GM10847 (cell line): ENCODE results near the gene CLEC5A.

ENCODE experiments used
- POLR2A ChIP-seq: IDR thresholded peaks from 2 replicates; pipeline ENCODE4 v1.6.1; 2011; ENCODE audit not compliant: insufficient read length; ENCODE audit errors: extremely low read depth

The CLEC5A gene

DNA sequence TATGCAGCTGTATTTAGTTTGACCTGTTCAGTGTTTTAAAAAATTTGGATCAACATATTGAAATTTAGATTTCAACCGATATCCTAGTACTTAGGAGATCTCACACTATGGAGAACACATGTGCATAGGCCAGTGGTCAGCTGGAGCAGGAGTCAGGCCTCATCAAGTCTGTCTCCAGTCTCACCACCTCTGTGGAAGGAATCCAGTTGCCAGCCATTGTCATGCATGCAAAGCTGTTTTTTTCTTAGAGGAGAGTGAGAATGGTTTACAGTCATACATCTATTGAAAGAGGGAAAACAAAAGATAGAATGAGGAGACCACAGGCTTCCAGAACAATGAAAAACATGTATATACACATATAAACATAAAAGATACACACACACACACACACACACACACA, 7.6 kb upstream of the CLEC5A start:
- no peak for TF ChIP-seq POLR2A

DNA sequence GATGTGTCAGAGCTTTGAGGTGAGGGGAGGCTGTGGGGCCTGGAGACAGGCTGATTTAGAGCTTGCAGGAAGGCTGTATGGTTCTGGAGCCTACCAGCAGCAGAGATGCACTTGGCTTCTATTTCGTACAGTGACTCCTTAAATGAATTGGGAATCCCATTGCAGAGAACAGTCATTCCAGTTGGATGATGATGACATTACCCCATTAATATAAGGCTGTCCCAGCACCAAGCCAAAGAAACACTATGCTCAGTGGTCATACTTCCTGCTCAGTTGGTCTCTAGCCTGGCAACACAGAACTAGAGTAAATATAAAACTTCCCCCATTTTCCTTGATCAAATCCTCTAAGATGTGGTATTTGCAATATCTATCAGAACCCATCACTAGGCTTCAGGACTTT, 5.7 kb upstream of the CLEC5A start:
- TF ChIP-seq POLR2A, result no peak

DNA sequence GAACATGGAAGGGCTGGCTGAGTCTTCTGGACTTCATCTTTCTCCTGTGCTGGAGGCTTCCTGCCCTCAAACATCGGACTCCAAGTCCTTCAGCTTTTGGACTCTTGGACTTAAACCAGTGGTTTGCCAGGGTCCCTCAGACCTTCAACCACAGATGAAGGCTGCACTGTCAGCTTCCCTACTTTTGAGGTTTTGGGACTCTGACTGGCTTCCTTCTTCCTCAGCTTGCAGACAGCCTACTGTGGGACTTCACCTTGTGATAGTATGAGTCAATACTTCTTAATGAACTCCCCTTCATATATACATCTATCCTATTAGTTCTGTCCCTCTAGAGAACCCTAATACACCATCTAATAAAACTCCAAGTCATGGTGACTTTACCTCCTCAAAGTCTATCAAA, 4.0 kb upstream of the CLEC5A start:
- TF ChIP-seq POLR2A, result no peak

DNA sequence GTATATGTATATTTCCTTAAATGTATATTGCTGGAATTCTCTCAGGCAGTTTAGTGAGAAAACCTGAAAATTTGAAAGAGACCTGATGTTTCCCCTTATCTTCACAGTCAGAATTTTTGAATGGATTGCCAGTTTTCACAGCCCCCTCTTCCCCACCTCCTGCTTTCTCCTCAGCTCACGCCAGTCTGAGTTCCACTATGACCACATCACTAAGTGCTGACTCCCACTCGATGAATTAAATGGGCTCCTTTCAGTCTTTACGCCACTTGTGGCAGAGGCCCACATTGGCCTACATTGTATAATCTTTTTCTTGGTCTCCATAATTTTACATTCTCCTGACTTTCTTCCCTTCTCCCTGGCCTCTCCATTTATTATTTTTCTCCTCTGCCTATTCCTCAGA, 3.1 kb upstream of the CLEC5A start:
- no peak for TF ChIP-seq POLR2A

DNA sequence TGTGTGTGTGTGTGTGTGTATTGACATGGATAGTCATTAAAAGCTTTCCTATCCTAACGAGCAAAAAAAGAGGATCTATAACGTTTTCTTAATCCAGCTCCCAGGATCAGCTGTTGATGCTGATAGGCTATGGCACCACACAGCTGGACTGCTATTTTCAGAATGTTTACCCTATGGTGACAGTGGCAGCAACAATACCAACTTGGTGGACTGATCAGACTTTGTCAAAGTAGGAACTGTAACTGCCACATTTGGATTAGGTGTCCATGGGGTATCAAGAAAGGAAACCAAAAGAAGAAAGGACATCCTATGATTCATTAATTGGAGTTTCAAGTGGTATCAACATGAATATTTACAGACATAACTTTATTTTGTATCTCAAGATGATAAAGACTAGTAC, 2.7 kb upstream of the CLEC5A start:
- no peak for TF ChIP-seq POLR2A

DNA sequence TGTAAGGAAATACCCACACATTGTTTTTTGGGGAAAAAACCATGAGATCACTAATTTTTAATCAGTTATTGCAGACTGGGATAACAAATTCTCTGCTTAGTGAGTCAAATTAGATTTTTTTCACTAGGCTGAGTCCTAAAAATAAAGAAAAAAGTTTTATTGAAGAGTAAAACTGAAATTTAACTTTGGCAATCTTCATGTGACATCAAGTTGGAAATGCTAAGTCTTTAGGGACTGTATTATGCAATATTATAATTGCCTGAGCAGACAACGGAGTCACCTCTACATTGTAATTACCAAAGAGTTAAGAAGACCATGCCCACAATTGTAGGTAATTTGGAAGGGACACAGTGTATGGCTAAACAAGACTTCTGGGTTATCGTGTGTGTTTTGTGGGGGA, 2.2 kb upstream of the CLEC5A start:
- no peak for TF ChIP-seq POLR2A

DNA sequence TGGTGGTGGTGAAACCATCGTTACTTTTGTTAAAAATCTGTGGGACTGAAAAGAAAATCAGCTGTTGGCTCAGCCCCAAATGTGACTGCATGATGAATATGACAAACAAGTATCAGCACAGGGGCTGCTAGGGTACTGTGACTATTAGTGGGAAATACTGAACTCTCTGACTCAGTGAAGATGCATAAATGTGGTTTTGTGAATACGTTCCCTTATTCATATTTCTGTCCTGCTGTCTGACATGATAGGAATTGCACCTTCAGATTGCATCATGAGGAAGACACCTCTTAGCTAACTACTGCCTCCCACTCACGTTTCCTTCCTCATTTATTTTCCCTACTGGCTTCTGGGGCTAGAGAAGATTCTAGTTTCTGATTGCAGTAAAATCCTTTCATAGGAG, 1.4 kb downstream of the CLEC5A start:
- no peak for TF ChIP-seq POLR2A

DNA sequence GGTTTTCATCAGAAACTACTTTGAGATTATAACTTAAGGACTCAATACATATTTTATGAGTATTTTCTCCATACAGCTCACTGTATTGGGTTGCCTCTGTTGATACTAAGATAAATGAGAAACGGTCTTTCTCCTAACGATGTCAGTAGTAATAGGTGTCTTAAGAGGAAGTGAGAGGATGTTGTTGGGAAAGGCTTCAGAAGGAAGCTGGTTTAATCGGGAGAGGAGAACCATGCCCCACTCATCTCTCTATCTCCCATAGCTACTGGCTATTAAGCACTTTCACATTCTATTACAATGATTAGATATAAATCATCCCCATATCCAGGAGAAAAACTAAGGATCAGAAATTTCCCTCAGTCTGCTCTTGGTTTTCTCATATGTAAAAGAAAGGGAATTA, 2.0 kb downstream of the CLEC5A start:
- no peak for TF ChIP-seq POLR2A

DNA sequence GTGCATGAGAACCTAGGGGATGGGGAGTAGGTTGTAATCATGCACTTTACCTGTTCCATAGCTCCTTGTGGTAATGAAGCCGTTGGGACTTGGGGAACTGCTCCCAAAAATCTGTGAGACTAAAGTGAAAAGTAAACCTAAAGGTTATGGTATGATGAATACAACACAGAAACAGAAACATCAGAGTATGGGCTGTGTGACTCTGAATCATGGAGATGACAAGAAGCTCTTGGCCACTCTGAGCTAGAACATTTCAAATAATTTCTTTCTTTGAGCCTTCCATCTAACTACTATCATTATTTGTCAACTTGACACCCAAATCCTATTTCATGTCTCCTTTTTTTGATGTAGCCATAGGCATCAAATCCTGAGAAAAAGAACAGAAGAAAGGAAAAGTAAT, 2.9 kb downstream of the CLEC5A start:
- TF ChIP-seq POLR2A, result no peak

DNA sequence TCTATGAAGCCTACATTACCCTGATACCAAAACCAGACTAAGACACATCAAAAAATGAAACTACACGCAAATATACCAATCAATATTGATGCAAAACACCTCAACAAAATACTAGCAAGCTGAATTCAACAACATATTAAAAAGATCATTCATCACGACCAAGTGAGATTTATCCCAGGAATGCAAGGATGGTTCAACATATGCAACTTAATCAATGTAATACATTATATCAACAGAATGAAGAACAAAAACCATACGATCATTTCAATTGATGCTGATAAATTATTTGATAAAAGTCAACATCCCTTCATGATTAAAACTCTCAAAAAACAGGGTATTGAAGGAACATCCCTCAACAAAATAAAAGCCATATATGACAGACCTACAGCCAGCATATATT, 5.7 kb downstream of the CLEC5A start:
- TF ChIP-seq POLR2A, result no peak

DNA sequence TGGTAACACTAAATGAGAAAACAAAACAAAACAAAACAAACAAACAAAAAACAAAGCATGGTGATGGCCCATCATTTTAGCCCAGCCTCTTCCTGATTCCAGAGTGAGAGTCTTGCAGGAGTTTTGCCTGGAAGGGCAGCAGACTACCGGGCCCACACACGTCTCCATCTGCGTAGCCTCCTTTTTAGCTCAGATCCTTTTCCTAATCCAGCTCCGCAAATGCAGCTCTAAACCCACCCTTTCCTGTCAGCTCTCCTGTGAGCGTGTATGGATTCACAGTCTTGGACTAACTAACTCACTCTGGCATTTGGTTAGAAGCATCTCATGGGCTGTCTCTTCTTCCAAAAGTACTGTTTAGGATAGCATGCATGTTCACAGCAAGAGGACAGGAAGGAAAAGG, 16.6 kb downstream of the CLEC5A start:
- TF ChIP-seq POLR2A, result no peak

DNA sequence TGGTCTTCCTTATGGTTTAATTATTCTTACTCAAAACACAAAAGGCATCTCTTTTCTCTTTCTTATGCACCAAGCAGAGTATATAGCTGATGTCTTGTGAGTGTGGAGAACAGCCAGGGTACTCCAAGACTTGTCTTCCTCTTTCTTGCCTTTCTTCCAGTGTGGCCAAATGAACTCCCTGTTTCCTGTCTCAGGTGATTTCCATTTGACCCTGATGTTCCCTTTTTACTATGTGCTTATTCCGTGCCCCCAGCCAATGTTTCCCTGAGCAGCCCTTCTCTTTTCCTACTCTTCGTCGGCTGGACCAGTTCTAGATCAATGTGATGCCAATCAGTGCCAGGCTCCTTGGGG, 18.0 kb downstream of the CLEC5A start:
- no peak for TF ChIP-seq POLR2A

DNA sequence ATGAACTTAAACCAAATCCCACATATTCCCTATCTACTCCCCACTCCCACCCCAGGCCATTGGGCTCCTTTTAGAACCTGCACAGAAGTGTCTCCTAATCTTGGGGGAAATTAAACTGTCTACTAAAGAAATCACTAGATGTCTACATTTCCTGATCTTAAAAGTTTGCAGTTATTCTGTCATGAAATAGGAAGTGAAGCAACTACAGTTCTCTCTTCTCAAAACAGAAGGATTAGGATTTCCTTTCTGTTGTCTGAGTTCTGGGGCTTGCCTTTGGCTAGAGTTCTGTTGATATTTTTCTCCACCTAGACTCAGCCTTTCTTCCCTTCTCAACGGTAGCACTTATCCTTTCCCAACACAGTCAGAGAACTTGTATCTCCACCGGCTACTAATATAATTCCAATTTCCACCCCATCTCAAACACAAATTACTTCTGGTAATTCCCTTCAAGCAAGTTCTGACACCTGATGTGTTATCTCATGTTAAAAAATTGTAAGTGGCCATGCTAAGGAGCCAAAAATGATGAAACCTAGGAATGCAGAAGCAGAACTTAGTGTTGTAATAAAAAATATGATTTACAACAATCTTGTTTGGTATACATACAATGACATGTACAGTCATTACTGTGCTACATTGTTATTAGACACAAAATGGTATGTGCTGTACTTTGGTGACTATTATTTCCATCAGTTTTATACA, 18.5 kb downstream of the CLEC5A start:
- TF ChIP-seq POLR2A, result no peak

DNA sequence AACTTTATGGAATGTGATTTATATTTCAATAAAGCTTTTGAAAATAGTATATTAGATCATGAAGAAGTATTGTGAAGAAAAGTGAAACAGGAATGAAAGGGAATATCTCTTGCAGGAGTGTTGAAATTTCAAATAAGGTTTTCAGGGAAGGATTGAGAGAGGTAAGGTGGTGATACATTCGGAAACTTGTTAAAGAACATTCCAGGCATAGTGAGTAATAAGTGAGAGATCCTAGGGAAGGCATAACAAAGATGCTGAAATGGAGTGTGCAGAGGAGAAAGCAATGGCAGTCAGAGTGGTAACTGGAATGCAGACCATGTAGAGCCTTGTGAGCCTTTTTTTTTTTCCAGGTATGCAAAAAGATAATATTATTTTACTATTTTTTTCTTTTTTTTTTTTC, 26.5 kb downstream of the CLEC5A start:
- TF ChIP-seq POLR2A, result no peak

DNA sequence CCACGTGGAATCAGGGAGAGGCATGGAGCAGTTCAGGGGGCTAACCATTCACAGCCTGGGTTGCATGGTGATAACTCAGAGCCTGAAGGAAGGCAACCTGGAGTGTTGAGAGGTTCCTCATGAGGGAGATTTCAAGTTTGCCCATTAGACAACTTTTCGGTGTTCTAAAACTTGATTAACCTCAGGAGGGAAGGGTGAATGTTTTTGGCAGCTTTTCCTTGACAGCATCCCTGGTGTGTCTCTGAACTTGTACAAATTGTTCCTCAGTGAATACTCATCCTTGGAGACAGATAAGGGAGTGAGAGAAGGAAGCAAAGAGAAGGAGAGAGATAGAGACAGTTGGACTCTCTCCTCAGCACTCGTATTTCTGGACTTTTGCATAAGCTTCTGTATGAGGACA, 30.7 kb downstream of the CLEC5A start, which contains the start of gene OR9A4:
Gene OR9A4, plus strand, starts transcription at position 301 of the 400 bp plus-strand sequence. CDS start 2,477 bp downstream, outside the sequence.
- TF ChIP-seq POLR2A, result no peak

DNA sequence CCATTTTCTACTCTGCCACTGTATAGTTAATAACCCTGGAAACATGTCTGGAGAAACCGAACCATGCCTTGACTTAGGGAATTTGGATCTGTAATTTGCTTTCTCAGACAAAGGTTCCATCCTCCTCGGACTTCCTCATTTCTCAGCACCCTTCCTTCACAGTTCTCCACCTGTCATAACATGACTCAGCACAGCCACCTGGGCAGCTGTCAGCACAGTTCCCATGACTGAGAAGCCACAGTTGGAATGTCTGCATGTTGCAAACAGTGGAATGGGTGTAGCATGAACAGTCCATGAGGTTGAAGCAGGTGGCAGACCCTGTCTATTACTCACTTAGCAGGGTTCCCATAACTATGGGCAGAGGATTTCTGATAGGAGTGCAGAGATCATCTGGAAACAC, 31.2 kb downstream of the CLEC5A start:
- TF ChIP-seq POLR2A, result no peak

DNA sequence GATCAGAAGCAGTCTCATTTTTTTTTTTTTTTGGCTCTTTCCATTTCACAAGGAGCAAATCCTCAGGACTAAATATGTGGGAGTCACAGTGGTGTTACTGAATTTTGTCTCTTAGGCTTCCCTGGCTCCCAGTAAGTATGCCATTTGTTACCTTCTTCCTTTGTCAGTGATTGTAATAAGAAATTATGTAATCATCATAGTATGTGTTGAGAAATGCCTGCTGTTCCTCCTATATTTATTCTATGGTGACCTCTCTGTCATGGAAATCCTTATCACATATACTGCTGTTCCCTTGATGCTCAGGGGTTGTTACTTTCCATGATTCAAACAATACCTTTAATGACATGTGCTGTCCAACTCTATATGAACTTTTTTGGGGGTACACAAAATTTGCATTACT, 35.4 kb downstream of the CLEC5A start:
- TF ChIP-seq POLR2A, result no peak

DNA sequence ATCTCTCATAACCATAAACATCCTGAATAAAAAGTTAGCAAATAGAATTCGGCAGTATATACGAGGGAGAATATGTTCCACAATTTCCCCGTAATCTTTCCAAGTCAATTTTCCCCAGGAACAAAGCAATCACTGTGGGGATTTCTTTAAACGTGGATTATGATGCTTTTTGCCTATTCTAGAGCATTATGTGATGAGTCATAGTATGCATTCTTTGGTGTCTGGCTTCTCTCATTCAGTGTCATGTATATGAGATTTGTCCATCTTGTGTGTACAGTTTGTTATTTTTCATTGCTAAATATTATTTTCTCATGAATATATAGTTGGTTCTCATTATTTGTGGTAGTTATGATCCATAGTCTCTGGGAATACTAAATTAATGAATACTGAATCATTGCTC, 40.5 kb downstream of the CLEC5A start:
- TF ChIP-seq POLR2A, result no peak

DNA sequence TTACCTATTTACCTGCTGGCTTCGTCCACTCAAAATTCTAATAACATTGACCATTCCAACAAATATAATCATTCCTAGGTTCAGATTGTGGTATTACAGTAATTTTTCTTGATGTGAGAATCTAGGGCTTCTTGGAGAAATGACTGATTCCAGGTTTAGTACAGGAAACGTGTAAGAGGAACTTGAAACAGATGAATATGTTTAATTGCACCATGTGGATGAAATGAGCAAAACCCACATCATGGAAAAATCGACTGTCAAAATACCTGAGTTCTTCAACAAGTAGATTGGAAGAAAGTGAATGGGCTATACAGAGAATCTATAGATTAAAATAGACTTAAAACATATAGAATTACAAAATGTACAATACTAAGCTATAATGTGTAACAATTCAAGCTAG, 55.4 kb downstream of the CLEC5A start:
- TF ChIP-seq POLR2A, result no peak
